H1 (cell line): ENCODE data around the gene NDUFB1. TPM values are rescaled to one million over a fixed set of nuclear protein-coding genes. Genes with fewer than 3 reads are reported as not detected.

Source experiments
- CTCF ChIA-PET: fragments of 300-600 bp; sonication (Branson Sonifier 250); formaldehyde crosslinking; loops from one replicate; lab custom pipeline; 2021; ENCODE audit not compliant: partially characterized antibody; lab: Charles Lee
- POLR2A ChIA-PET: fragments of 300-600 bp; sonication (Branson Sonifier 250); formaldehyde crosslinking; loops from one replicate; lab custom pipeline; 2021; ENCODE audit warnings: inconsistent platforms; ENCODE audit not compliant: partially characterized antibody; lab: Charles Lee
- DNase-seq, 2 experiments: peaks; one replicate each; pipeline versions ENCODE4 v3.0.0 to v3.0.0-alpha.2; 2010 to 2022; ENCODE audit warnings: low spot score in 2 of 2, low read depth in 1 of 2, mixed read lengths in 1 of 2
- FAIRE-seq: peaks from 2 replicates; lab custom pipeline; 2011; peaks lifted over from hg19 to GRCh38; lab: Jason Lieb, UNC
- H2AFZ ChIP-seq: 2 replicates; pipeline ENCODE4 v1.8.1; 2012; ENCODE audit warnings: low read length, inconsistent platforms
- H2AK5ac ChIP-seq: 2 replicates; pipeline ENCODE4 v1.6.1; 2013; ENCODE audit warnings: low read depth, low read length
- H2BK120ac ChIP-seq: replicated peaks from 2 replicates; pipeline ENCODE3; 2013; ENCODE audit warnings: low read depth, low read length, inconsistent platforms
- H2BK12ac ChIP-seq: 2 replicates; pipeline ENCODE4 v1.6.1; 2013; ENCODE audit warnings: low read depth, low read length
- H2BK15ac ChIP-seq: 2 replicates; pipeline ENCODE4 v1.6.1; 2013; ENCODE audit warnings: low read length
- H2BK20ac ChIP-seq: 2 replicates; pipeline ENCODE4 v1.6.1; 2013; ENCODE audit warnings: low read length
- H2BK5ac ChIP-seq: 2 replicates; pipeline ENCODE4 v1.6.1; 2013; ENCODE audit warnings: low read depth, low read length
- H3K14ac ChIP-seq: 2 replicates; pipeline ENCODE4 v1.6.1; 2013; ENCODE audit warnings: inconsistent platforms; ENCODE audit not compliant: insufficient read length
- H3K18ac ChIP-seq: 2 replicates; pipeline ENCODE4 v1.6.1; 2013; ENCODE audit warnings: low read length; ENCODE audit errors: extremely low read depth
- H3K23ac ChIP-seq: 2 replicates; pipeline ENCODE4 v1.6.1; 2013; ENCODE audit warnings: inconsistent platforms; ENCODE audit not compliant: insufficient read length
- H3K23me2 ChIP-seq: 2 replicates; pipeline ENCODE4 v1.6.1; 2013; ENCODE audit warnings: low read depth, low read length
- H3K27ac ChIP-seq: 2 replicates; pipeline ENCODE4 v1.6.1; 2011; ENCODE audit warnings: low read depth, low read length, inconsistent platforms
- H3K27me3 ChIP-seq, 4 experiments: replicated peaks in 1 of 4; 1 replicate in 1 of 4; 2 replicates in 3 of 4; pipeline versions ENCODE4 v1.6.1 to v1.8.1; 2011 to 2013; ENCODE audit warnings: low read length in 3 of 4, mild to moderate bottlenecking in 3 of 4, inconsistent platforms in 2 of 4, mixed read lengths in 2 of 4, moderate library complexity in 1 of 4; ENCODE audit not compliant: control insufficient read depth in 3 of 4, insufficient read depth in 3 of 4; ENCODE audit errors: extremely low read depth in 1 of 4
- H3K36me3 ChIP-seq, 4 experiments: 2 replicates each; pipeline versions ENCODE4 v1.6.1 to v1.8.1; 2011 to 2013; ENCODE audit warnings: mild to moderate bottlenecking in 4 of 4, low read length in 3 of 4, moderate library complexity in 2 of 4, control low read depth in 1 of 4, inconsistent platforms in 1 of 4; ENCODE audit not compliant: insufficient read depth in 4 of 4, control insufficient read depth in 2 of 4
- H3K4ac ChIP-seq: replicated peaks from 2 replicates; pipeline ENCODE3; 2013; ENCODE audit warnings: low read length, low read depth, mixed read lengths, inconsistent platforms; ENCODE audit not compliant: insufficient read length
- H3K4me1 ChIP-seq, 4 experiments: replicated peaks in 1 of 4; 1 replicate in 1 of 4; 2 replicates in 3 of 4; pipeline versions ENCODE4 v1.6.1 to v1.8.1; 2011 to 2013; ENCODE audit warnings: low read length in 3 of 4, inconsistent platforms in 2 of 4, mixed read lengths in 1 of 4; ENCODE audit not compliant: insufficient read depth in 4 of 4, control insufficient read depth in 3 of 4
- H3K4me2 ChIP-seq, 2 experiments: 2 replicates each; pipeline versions ENCODE4 v1.6.1 to v1.8.1; 2011 to 2013; ENCODE audit warnings: low read depth in 2 of 2, low read length in 2 of 2, control low read depth in 1 of 2, inconsistent platforms in 1 of 2, mild to moderate bottlenecking in 1 of 2; ENCODE audit not compliant: insufficient read depth in 1 of 2
- H3K4me3 ChIP-seq, 4 experiments: fragments of 200-600, 300-600 bp in 1 of 4; sonication (generic), shearing (Covaris generic), sonication (Bioruptor Twin) in 1 of 4; 2 replicates each; pipeline versions ENCODE4 v1.5.1 to v1.8.1; 2011 to 2016; ENCODE audit warnings: low read length in 4 of 4, low read depth in 3 of 4, control low read depth in 2 of 4, inconsistent platforms in 2 of 4, mild to moderate bottlenecking in 2 of 4, mixed read lengths in 1 of 4, moderate library complexity in 1 of 4; ENCODE audit not compliant: insufficient read depth in 2 of 4; ENCODE audit errors: extremely low read depth in 1 of 4
- H3K56ac ChIP-seq: replicated peaks from 2 replicates; pipeline ENCODE3; 2013; ENCODE audit warnings: low read depth, mild to moderate bottlenecking, mixed read lengths, low read length, inconsistent platforms; ENCODE audit not compliant: insufficient read length
- H3K79me1 ChIP-seq: 2 replicates; pipeline ENCODE4 v1.6.1; 2013; ENCODE audit warnings: low read depth, low read length, control low read depth
- H3K79me2 ChIP-seq, 2 experiments: 2 replicates each; pipeline versions ENCODE4 v1.6.1 to v1.8.1; 2012 to 2013; ENCODE audit warnings: low read length in 2 of 2, mild to moderate bottlenecking in 2 of 2, inconsistent platforms in 1 of 2; ENCODE audit not compliant: insufficient read depth in 2 of 2, control insufficient read depth in 1 of 2
- H3K9ac ChIP-seq, 4 experiments: replicated peaks in 1 of 4; 1 replicate in 1 of 4; 2 replicates in 3 of 4; pipeline versions ENCODE4 v1.6.1 to v1.8.1; 2011 to 2013; ENCODE audit warnings: low read depth in 3 of 4, low read length in 3 of 4, control low read depth in 2 of 4, mild to moderate bottlenecking in 2 of 4, moderate library complexity in 2 of 4, inconsistent platforms in 1 of 4; ENCODE audit errors: extremely low read depth in 1 of 4
- H3K9me3 ChIP-seq, 2 experiments: 2 replicates each; pipeline versions ENCODE4 v1.6.1 to v1.8.1; 2012 to 2013; ENCODE audit warnings: mild to moderate bottlenecking in 2 of 2, moderate library complexity in 2 of 2, control low read depth in 1 of 2, inconsistent platforms in 1 of 2, low read depth in 1 of 2, low read length in 1 of 2, mixed read lengths in 1 of 2; ENCODE audit not compliant: insufficient read depth in 2 of 2
- H4K20me1 ChIP-seq, 2 experiments: replicated peaks in 1 of 2; 2 replicates each; pipeline versions ENCODE3 to v1.8.1; 2011 to 2013; ENCODE audit warnings: inconsistent platforms in 2 of 2, low read length in 2 of 2, mild to moderate bottlenecking in 1 of 2; ENCODE audit not compliant: insufficient read depth in 2 of 2, control insufficient read depth in 1 of 2
- H4K5ac ChIP-seq: 2 replicates; pipeline ENCODE4 v1.6.1; 2013; ENCODE audit warnings: low read length, low read depth, mixed read lengths, inconsistent platforms; ENCODE audit not compliant: insufficient read length
- H4K8ac ChIP-seq: 2 replicates; pipeline ENCODE4 v1.8.0; 2013; ENCODE audit warnings: mild to moderate bottlenecking, moderate library complexity, low read length, inconsistent platforms; ENCODE audit not compliant: insufficient read depth; ENCODE audit errors: extremely low read depth
- H4K91ac ChIP-seq: replicated peaks from 2 replicates; pipeline ENCODE3; 2013; ENCODE audit warnings: low read length, mixed read lengths, inconsistent platforms; ENCODE audit not compliant: insufficient read length
- ASH2L ChIP-seq: fragments of 200-600, 300-600 bp; sonication (generic); IDR thresholded peaks from one replicate; pipeline ENCODE4 v1.7.1; 2017; ENCODE audit warnings: low read length
- CHD2 ChIP-seq: IDR thresholded peaks from 2 replicates; pipeline ENCODE4 v1.6.1; 2012; ENCODE audit warnings: low read length, improper control_type of control experiment
- NRF1 ChIP-seq: IDR thresholded peaks from 2 replicates; pipeline ENCODE4 v1.6.1; 2011; ENCODE audit warnings: mild to moderate bottlenecking, low read depth, low read length, improper control_type of control experiment
- SP1 ChIP-seq: IDR thresholded peaks from 2 replicates; pipeline ENCODE4 v1.6.1; 2011; ENCODE audit warnings: low read depth, low read length
- TEAD4 ChIP-seq: IDR thresholded peaks from 2 replicates; pipeline ENCODE4 v1.6.1; 2012; ENCODE audit warnings: low read depth, low read length, inconsistent platforms, mixed read lengths
- YY1 ChIP-seq: IDR thresholded peaks from 2 replicates; pipeline ENCODE4 v1.6.1; 2011; ENCODE audit warnings: low read depth, mild to moderate bottlenecking, low read length
- polyA plus RNA-seq, 7 experiments: library from polyadenylated mRNA; depleted of rRNA in 3 of 7; stranded (reverse) in 5 of 7; unstranded in 2 of 7; fragments of >200 nt in 5 of 7; fragments of 200-250 nt in 2 of 7; gene quantifications; 1 replicate in 5 of 7; 2 replicates in 1 of 7; 4 replicates in 1 of 7; pipeline versions ENCODE4 v1.2.1 to v1.2.3, GENCODE V29; 2011 to 2013; ENCODE audit warnings: missing spikeins in 2 of 7, mixed read lengths in 2 of 7
- total RNA-seq: library from RNA; stranded (reverse); fragmentation: NEBNext Ultra II Directional; extraction: Animal tissue kit (Norgen Biotek cat#: 25700); gene quantifications from 2 replicates; pipeline ENCODE4 v1.2.1, GENCODE V29; 2021

NDUFB1 gene
- total and polyA plus RNA-seq, 2 of the 8 experiments (the other 6 are each of a cell fraction or from before 2014, with no cell fraction given) = 124 to 271 TPM

DNA sequence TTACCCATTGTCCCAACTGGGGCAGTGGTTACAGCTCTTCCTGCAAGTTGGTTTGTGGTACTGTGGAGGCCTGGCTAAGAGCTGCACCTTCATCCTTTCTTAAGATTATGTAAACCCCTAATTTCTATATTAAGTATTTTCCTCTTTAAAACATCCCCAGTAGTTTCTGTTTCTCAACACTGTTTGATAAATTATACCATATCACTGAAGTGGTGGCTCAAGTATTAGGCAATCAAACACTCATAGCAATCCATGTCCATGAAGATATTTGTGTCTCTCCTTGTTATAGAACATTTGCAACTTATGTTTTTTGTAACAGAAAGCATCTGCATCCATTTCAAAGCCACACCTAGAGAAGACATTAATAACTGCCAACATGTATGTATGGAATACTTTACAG lies 47.0 kb downstream of the NDUFB1 start:
- no peak overlapping the region for H3K4me2 ChIP-seq
- H2BK20ac ChIP-seq = no peak overlapping the region
- peaks cover 2 to 41% (median 19%) of the 10 kb centered on the region in 4 experiments for H3K36me3 ChIP-seq
- no peaks in the 10 kb centered on the region for H3K9me3 ChIP-seq
- H2BK5ac ChIP-seq = no peak overlapping the region
- H3K56ac ChIP-seq = no peak overlapping the region
- H3K79me2 ChIP-seq = no peaks in the 10 kb centered on the region
- TF ChIP-seq ASH2L (no peak), SP1 (no peak), TEAD4 (no peak), CHD2 (no peak), YY1 (no peak), NRF1 (no peak)
- no peak overlapping the region for H2BK120ac ChIP-seq
- H2AFZ ChIP-seq = no peak overlapping the region
- ChIA-PET POLR2A (no interaction called here), CTCF (no interaction called here)
- H2BK15ac ChIP-seq = no peak overlapping the region
- no peak overlapping the region for H3K23ac ChIP-seq
- no peak overlapping the region for H3K27ac ChIP-seq
- no peak overlapping the region for H2AK5ac ChIP-seq
- H3K9ac ChIP-seq = no peak overlapping the region
- H3K27me3 ChIP-seq = no peaks in the 10 kb centered on the region
- no peak overlapping the region for H3K4me3 ChIP-seq
- H4K20me1 ChIP-seq = peaks cover 0 to 3% of the 10 kb centered on the region in 2 experiments
- H4K5ac ChIP-seq = no peak overlapping the region
- no peak overlapping the region for H3K4ac ChIP-seq
- FAIRE-seq = no peak
- no peak overlapping the region for H4K8ac ChIP-seq
- no peaks in the 10 kb centered on the region for H3K4me1 ChIP-seq
- H3K79me1 ChIP-seq = no peaks in the 10 kb centered on the region
- H2BK12ac ChIP-seq = no peak overlapping the region
- H3K23me2 ChIP-seq = no peaks in the 10 kb centered on the region
- H4K91ac ChIP-seq = no peak overlapping the region
- H3K14ac ChIP-seq = no peak overlapping the region
- no peak for DNase-seq
- no peak overlapping the region for H3K18ac ChIP-seq

Other genes with a start within 250 kb of the NDUFB1 start
- gene FBLN5, start 174.0 kb downstream of the NDUFB1 start, total RNA-seq = 3.5 and 4.2 TPM in 2 replicates
- 0.88 and 1.1 TPM in 2 replicates for gene FBLN5, start 174.0 kb downstream of the NDUFB1 start, polyA plus RNA-seq (2011; rRNA removed)
- gene TRIP11, start 81.6 kb downstream of the NDUFB1 start, total RNA-seq = 30.4 and 32.3 TPM in 2 replicates
- gene TRIP11, start 81.6 kb downstream of the NDUFB1 start, polyA plus RNA-seq (2011; rRNA removed) = 1.5 and 3.3 TPM in 2 replicates
- 31.7 and 37.2 TPM in 2 replicates for gene ATXN3, start 15.1 kb downstream of the NDUFB1 start, total RNA-seq
- 4.1 and 8.8 TPM in 2 replicates for gene ATXN3, start 15.1 kb downstream of the NDUFB1 start, polyA plus RNA-seq (2011; rRNA removed)
- 130 and 141 TPM in 2 replicates for gene CPSF2, start 263 bp upstream of the NDUFB1 start, total RNA-seq
- 10.0 and 11.3 TPM in 2 replicates for gene CPSF2, start 263 bp upstream of the NDUFB1 start, polyA plus RNA-seq (2011; rRNA removed)
- 0.44 and 0.89 TPM in 2 replicates for gene SLC24A4, start 201.5 kb upstream of the NDUFB1 start, total RNA-seq
- 0.27 and 0.77 TPM in 2 replicates for gene SLC24A4, start 201.5 kb upstream of the NDUFB1 start, polyA plus RNA-seq (2011; rRNA removed)